CD14-positive monocyte (primary cell): ENCODE results near the gene GAB1. TPM values are rescaled to one million over a fixed set of nuclear protein-coding genes. Genes with fewer than 3 reads are reported as not detected.

Source experiments
- DNase-seq, 3 donors: peaks; one replicate each; pipeline ENCODE4 v3.0.0-alpha.2; 2011 to 2022
- H2AFZ ChIP-seq: 2 replicates; pipeline ENCODE4 v1.6.0; 2012; ENCODE audit warnings: mild to moderate bottlenecking, low read depth, low read length, inconsistent platforms; ENCODE audit not compliant: insufficient read depth, poor library complexity, severe bottlenecking
- H3K27ac ChIP-seq, 2 donors: 1 replicate in 1 of 2; 2 replicates in 1 of 2; pipeline ENCODE4 v1.5.1; 2012 to 2013; ENCODE audit warnings: low read length in 2 of 2, control low read depth in 1 of 2, inconsistent platforms in 1 of 2, low read depth in 1 of 2, mild to moderate bottlenecking in 1 of 2
- H3K27me3 ChIP-seq, 2 donors: one replicate each; pipeline versions ENCODE4 v1.6.0 to v1.6.1; 2011 to 2013; ENCODE audit warnings: low read length in 2 of 2; ENCODE audit not compliant: control insufficient read depth in 2 of 2, insufficient read depth in 2 of 2
- H3K36me3 ChIP-seq, 2 donors: replicated peaks in 1 of 2; 1 replicate in 1 of 2; 2 replicates in 1 of 2; pipeline versions ENCODE4 v1.5.1 to v1.6.1; 2012 to 2013; ENCODE audit warnings: low read length in 2 of 2, control low read depth in 1 of 2, inconsistent platforms in 1 of 2, mild to moderate bottlenecking in 1 of 2; ENCODE audit not compliant: insufficient read depth in 2 of 2, control insufficient read depth in 1 of 2
- H3K4me1 ChIP-seq, 2 donors: 1 replicate in 1 of 2; 2 replicates in 1 of 2; pipeline versions ENCODE4 v1.5.1 to v1.6.1; 2012 to 2013; ENCODE audit warnings: low read length in 2 of 2, control low read depth in 1 of 2, inconsistent platforms in 1 of 2, mild to moderate bottlenecking in 1 of 2, moderate library complexity in 1 of 2; ENCODE audit not compliant: insufficient read depth in 2 of 2, control insufficient read depth in 1 of 2
- H3K4me2 ChIP-seq: replicated peaks from 2 replicates; pipeline ENCODE3; 2012; ENCODE audit warnings: low read length, moderate library complexity, mild to moderate bottlenecking; ENCODE audit not compliant: poor library complexity, severe bottlenecking; ENCODE audit errors: extremely low read depth
- H3K4me3 ChIP-seq, 3 experiments: fragments of 200-600 bp in 1 of 3; sonication (generic) in 1 of 3; replicated peaks in 1 of 3; 1 replicate in 2 of 3; 2 replicates in 1 of 3; pipeline ENCODE4 v1.5.1; 2011 to 2013; ENCODE audit warnings: low read length in 3 of 3, mild to moderate bottlenecking in 3 of 3, control low read depth in 2 of 3, low read depth in 2 of 3, inconsistent platforms in 1 of 3, moderate library complexity in 1 of 3
- H3K79me2 ChIP-seq: 2 replicates; pipeline ENCODE4 v1.6.0; 2012; ENCODE audit warnings: mild to moderate bottlenecking, control low read depth, inconsistent platforms, low read length, moderate library complexity; ENCODE audit not compliant: insufficient read depth
- H3K9ac ChIP-seq: 2 replicates; pipeline ENCODE4 v1.6.0; 2017; ENCODE audit warnings: low read length, mild to moderate bottlenecking; ENCODE audit not compliant: insufficient read depth, poor library complexity, severe bottlenecking
- H3K9me3 ChIP-seq, 2 donors: replicated peaks in 1 of 2; 1 replicate in 1 of 2; 2 replicates in 1 of 2; pipeline versions ENCODE4 v1.5.1 to v1.6.1; 2012 to 2013; ENCODE audit warnings: low read length in 2 of 2, control low read depth in 1 of 2; ENCODE audit not compliant: control insufficient read depth in 1 of 2, insufficient read depth in 1 of 2
- H4K20me1 ChIP-seq: 2 replicates; pipeline ENCODE4 v1.6.0; 2012; ENCODE audit warnings: mild to moderate bottlenecking, low read length, control low read depth, moderate library complexity; ENCODE audit not compliant: insufficient read depth
- H3K27ac Mint-ChIP-seq, 7 donors: one replicate each; pipeline ENCODE4 v1.8.0; 2020; ENCODE audit warnings: mild to moderate bottlenecking in 7 of 7, mixed read lengths in 7 of 7, moderate library complexity in 6 of 7, inconsistent platforms in 2 of 7
- H3K27me3 Mint-ChIP-seq, 3 donors: one replicate each; pipeline ENCODE4 v1.8.0; 2021 to 2022; ENCODE audit warnings: low read depth in 3 of 3, mild to moderate bottlenecking in 3 of 3, mixed read lengths in 3 of 3, moderate library complexity in 3 of 3, inconsistent platforms in 1 of 3
- H3K36me3 Mint-ChIP-seq, 2 donors: one replicate each; pipeline ENCODE4 v1.8.0; 2020; ENCODE audit warnings: mixed read lengths in 2 of 2, inconsistent platforms in 1 of 2, mild to moderate bottlenecking in 1 of 2
- H3K4me1 Mint-ChIP-seq: one replicate; pipeline ENCODE4 v1.8.0; 2020; ENCODE audit warnings: mild to moderate bottlenecking, mixed read lengths
- H3K4me3 Mint-ChIP-seq, 2 donors: one replicate each; pipeline ENCODE4 v1.8.0; 2020; ENCODE audit warnings: mild to moderate bottlenecking in 2 of 2, mixed read lengths in 2 of 2, moderate library complexity in 1 of 2
- H3K9me3 Mint-ChIP-seq, 7 donors: one replicate each; pipeline ENCODE4 v1.8.0; 2020 to 2022; ENCODE audit warnings: mixed read lengths in 7 of 7, mild to moderate bottlenecking in 6 of 7, moderate library complexity in 6 of 7, inconsistent platforms in 2 of 7
- CTCF ChIP-seq: fragments of 200-600 bp; IDR thresholded peaks from one replicate; pipeline ENCODE4 v1.8.0; 2022; ENCODE audit warnings: antibody characterized with exemption, mild to moderate bottlenecking
- WGBS: methylation state at CpG from one replicate; pipeline ENCODE4 v1.1.5; 2013; ENCODE audit warnings: missing lambda C conversion rate; ENCODE audit not compliant: insufficient coverage; 5-methylcytosine and 5-hydroxymethylcytosine counted together
- intact Hi-C, 2 donors: fragments of 100-400 bp; cut with micrococcal nuclease; formaldehyde crosslinking; loops; one replicate each; pipeline versions ENCODE4 v1.15.0 to v1.15.1; 2023
- polyA plus RNA-seq, 3 donors: library from polyadenylated mRNA; depleted of rRNA in 1 of 3; unstranded in 2 of 3; stranded (reverse) in 1 of 3; fragments of 300-500 nt in 2 of 3; fragments of >200 nt in 1 of 3; fragmentation: Illumina TruSeq in 2 of 3; gene quantifications; 1 replicate in 2 of 3; 2 replicates in 1 of 3; pipeline ENCODE4 v1.2.3, GENCODE V29; 2012 to 2021

The GAB1 gene
- polyA plus RNA-seq, 3 donors, result 0.55 to 7.3 (median 0.69) TPM

DNA sequence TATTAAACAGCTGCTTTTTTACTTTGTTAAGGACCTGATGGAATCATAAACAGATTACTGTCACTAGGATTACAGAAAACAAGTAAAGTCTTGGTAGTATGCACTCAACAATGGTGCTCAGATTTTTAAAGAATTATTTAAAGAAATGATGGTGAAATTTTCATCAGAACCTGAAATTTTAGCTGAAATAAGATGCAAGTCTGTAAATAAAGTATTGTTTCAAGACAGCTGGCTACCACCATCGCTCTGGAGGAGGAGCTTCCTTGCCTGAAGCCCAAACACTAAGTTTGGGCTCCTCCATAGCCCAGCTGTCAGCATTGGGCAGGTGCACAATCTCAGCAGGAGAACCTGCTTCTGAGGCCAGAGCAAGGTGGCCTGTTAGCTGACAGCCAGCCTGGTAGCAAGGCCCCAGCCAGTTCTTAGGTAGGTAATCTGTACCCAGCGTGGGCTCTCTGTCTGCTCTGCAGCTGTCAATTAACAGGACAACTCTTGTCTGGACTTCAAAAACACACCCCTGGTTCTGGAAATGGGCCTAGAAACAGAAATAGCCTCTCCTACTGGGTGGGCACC is 4.6 kb downstream of the GAB1 start:
- Histone ChIP-seq H4K20me1 (peaks cover 81% of the 10 kb centered on the region), H3K9ac (no peak overlapping the region), H2AFZ (no peak overlapping the region), H3K79me2 (peaks cover 63% of the 10 kb centered on the region), H3K27me3 (no peaks in the 10 kb centered on the region), H3K4me3 (no peak overlapping the region), H3K9me3 (no peaks in the 10 kb centered on the region), H3K4me1 (peaks cover 14 to 18% of the 10 kb centered on the region in 2 donors), H3K36me3 (no peaks in the 10 kb centered on the region), H3K4me2 (no peak overlapping the region), H3K27ac (no peak overlapping the region)
- intact Hi-C loops, result loop anchor here in 1 of 2 donors (10.0 kb wide), 1 partner anchor 174 kb away; the partner anchor contains the start of gene SMARCA5
- Mint-ChIP-seq H3K27ac (no peak overlapping the region), H3K9me3 (peaks cover 0 to 4% (median 0%) of the 10 kb centered on the region in 7 donors), H3K4me3 (no peak overlapping the region), H3K4me1 (peaks cover 24% of the 10 kb centered on the region), H3K27me3 (peaks cover 0 to 4% (median 0%) of the 10 kb centered on the region in 3 donors), H3K36me3 (peaks cover 3 to 5% of the 10 kb centered on the region in 2 donors)
- no peak for TF ChIP-seq CTCF
- DNase-seq, result no peak
- 100% methylated on average over 2 of the region's 2 CpGs for WGBS

DNA sequence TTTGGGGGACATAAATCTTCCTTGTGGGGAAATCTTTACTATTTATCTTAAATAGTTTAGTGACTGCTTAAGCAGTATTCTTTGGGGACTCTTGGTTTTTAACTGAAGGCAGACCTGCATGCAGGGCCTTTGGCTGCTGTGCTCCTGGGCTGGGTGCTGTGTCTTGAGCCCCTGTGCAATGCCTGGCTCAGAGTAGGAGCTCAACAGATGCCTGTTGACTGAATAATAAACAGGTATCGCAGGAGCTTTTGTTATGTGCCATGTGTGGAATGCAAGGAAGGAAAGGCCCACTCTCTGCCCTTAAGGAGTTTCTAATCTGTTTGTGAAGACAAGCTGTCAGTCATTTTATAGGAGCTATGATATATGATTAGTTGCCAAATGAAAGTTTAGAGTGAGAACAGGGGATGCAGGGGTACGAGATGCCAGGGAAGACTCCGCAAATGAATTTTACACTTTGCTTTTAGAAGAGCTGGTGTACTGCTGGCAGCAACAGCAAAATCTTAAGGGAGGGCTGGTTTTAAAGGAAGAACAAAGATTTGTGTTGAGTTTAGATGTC is 6.7 kb downstream of the GAB1 start:
- peak overlapping the region in 2 of 7 donors; percentile 24 to 70 for H3K27ac Mint-ChIP-seq
- H4K20me1 ChIP-seq, result peaks cover 73% of the 10 kb centered on the region
- peaks cover 51% of the 10 kb centered on the region for H3K79me2 ChIP-seq
- no peaks in the 10 kb centered on the region for H3K9me3 Mint-ChIP-seq
- H3K27ac ChIP-seq, result no peak overlapping the region
- no peak for TF ChIP-seq CTCF
- no peaks in the 10 kb centered on the region for H3K9me3 ChIP-seq
- DNase-seq, result no peak
- no peak overlapping the region for H3K4me2 ChIP-seq
- no peak overlapping the region for H3K9ac ChIP-seq
- H2AFZ ChIP-seq, result no peak overlapping the region
- H3K4me3 ChIP-seq, result no peak overlapping the region
- H3K36me3 ChIP-seq, result no peaks in the 10 kb centered on the region
- H3K27me3 ChIP-seq, result no peaks in the 10 kb centered on the region
- peaks cover 0 to 4% (median 0%) of the 10 kb centered on the region in 3 donors for H3K27me3 Mint-ChIP-seq
- WGBS, result 91% methylated on average over 3 of the region's 3 CpGs
- intact Hi-C loops, result loop anchor here in 1 of 2 donors (10.0 kb wide), 1 partner anchor 171 kb away; the partner anchor contains the start of gene SMARCA5
- H3K4me3 Mint-ChIP-seq, result no peak overlapping the region
- peaks cover 3 to 5% of the 10 kb centered on the region in 2 donors for H3K36me3 Mint-ChIP-seq
- peaks cover 1 to 3% of the 10 kb centered on the region in 2 donors for H3K4me1 ChIP-seq
- peaks cover 13% of the 10 kb centered on the region for H3K4me1 Mint-ChIP-seq
